HG03175 (cell line): ENCODE results near the gene KCNJ10.
"Not testable (repeated sequence)": the region's sequence is repeated elsewhere in the genome, so short reads cannot be mapped to it uniquely, and the experiment has no call there.

ENCODE experiments used
- ATAC-seq: cut with Tn5 transposase; IDR thresholded peaks from one replicate; pipeline ENCODE4 v1.9.1; 2021; ENCODE audit warnings: mild to moderate bottlenecking, moderate library complexity; ENCODE audit not compliant: unreplicated experiment

KCNJ10 gene

GRCh38 chr1:160062230-160062532 lies 7.8 kb downstream of the KCNJ10 start:
- ATAC-seq, result no peak

GRCh38 chr1:160061369-160062229 lies 8.4 kb downstream of the KCNJ10 start:
- no peak for ATAC-seq

GRCh38 chr1:160058087-160058486 lies 11.9 kb downstream of the KCNJ10 start:
- no peak for ATAC-seq

- ATAC-seq, result no peak
Measured at GRCh38 chr1:160056648-160057169, 13.3 kb downstream of the KCNJ10 start.

- ATAC-seq, result no peak
Measured at GRCh38 chr1:160053548-160054365, 16.2 kb downstream of the KCNJ10 start.

GRCh38 chr1:160052936-160053335 lies 17.0 kb downstream of the KCNJ10 start:
- no peak for ATAC-seq

- ATAC-seq, result no peak
Measured at GRCh38 chr1:160050619-160051018, 19.3 kb downstream of the KCNJ10 start.

- not testable (repeated sequence) for ATAC-seq
Measured at GRCh38 chr1:160050182-160050581, 19.8 kb downstream of the KCNJ10 start.

- ATAC-seq, result no peak
Measured at GRCh38 chr1:160049101-160049500, 20.9 kb downstream of the KCNJ10 start.

- no peak for ATAC-seq
Measured at GRCh38 chr1:160048335-160048734, 21.6 kb downstream of the KCNJ10 start.

GRCh38 chr1:160047111-160047991 lies 22.6 kb downstream of the KCNJ10 start:
- ATAC-seq, result no peak

GRCh38 chr1:160046494-160047110 lies 23.4 kb downstream of the KCNJ10 start:
- peak; percentile 70 for ATAC-seq

- ATAC-seq, result no peak
Measured at GRCh38 chr1:160045653-160046052, 24.3 kb downstream of the KCNJ10 start.

- ATAC-seq, result no peak
Measured at GRCh38 chr1:160043543-160043942, 26.4 kb downstream of the KCNJ10 start.

GRCh38 chr1:160040476-160040875 lies 29.5 kb downstream of the KCNJ10 start:
- ATAC-seq, result no peak

GRCh38 chr1:160032165-160032820 lies 37.7 kb downstream of the KCNJ10 start:
- no peak for ATAC-seq

- peak; percentile 96 for ATAC-seq
Measured at GRCh38 chr1:160031365-160032164, 38.4 kb downstream of the KCNJ10 start, which contains the start of gene PIGM. PIGM (minus strand) TSS chr1:160031990; CDS start chr1:160031739, 251 bp downstream.

- ATAC-seq, result no peak
Measured at GRCh38 chr1:160030657-160031364, 39.1 kb downstream of the KCNJ10 start.
